ENCODE results near the gene FCGBP. TPM values are rescaled to one million over a fixed set of nuclear protein-coding genes. Genes with fewer than 3 reads are reported as not detected.

The FCGBP gene
- total RNA-seq (2022; extraction: Qiagen RNA extraction) = 0.45 to 1.2 TPM (median 0.91 TPM) in 5 replicates

DNA sequence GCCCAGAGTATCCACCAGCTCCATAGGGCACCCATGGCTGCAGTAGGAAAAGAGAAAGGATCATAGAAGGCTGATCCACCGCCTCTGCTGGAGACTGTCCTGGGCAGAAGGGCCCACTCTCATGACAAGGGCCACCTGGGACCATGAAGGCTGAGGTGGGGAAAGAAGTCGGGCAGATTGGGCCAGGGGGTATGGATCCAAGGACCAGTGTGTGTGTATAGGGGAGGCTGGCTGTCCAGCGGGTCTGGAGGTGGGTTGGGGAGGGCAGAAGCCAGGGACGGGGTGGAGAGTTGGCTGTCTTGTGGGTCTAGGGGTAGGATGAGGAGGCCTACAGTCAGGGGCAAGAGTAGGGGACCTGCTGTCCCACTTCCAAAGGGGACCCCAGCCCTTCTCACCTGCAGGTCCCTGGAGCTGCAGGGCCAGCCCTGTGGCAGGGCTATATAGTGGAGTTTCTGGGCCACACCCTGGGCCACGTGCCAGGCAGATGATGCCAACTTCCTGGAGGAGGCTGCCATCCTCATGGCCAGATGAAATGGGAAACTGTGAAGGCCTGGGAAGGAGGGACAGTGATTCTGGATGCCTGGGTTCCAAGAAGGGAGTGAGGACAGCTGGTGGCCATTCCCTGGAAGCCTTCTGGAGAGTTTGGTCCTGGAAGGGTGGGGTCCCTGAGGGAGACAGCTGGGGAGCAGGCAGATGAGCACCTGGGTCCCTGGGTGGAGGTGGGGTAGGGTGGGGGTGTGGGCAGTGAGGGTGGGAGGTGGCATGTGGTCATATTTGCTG, at the start of gene FCGBP:
TSS of gene FCGBP (minus strand) at position 51 of the 780 bp plus-strand sequence.

DNA sequence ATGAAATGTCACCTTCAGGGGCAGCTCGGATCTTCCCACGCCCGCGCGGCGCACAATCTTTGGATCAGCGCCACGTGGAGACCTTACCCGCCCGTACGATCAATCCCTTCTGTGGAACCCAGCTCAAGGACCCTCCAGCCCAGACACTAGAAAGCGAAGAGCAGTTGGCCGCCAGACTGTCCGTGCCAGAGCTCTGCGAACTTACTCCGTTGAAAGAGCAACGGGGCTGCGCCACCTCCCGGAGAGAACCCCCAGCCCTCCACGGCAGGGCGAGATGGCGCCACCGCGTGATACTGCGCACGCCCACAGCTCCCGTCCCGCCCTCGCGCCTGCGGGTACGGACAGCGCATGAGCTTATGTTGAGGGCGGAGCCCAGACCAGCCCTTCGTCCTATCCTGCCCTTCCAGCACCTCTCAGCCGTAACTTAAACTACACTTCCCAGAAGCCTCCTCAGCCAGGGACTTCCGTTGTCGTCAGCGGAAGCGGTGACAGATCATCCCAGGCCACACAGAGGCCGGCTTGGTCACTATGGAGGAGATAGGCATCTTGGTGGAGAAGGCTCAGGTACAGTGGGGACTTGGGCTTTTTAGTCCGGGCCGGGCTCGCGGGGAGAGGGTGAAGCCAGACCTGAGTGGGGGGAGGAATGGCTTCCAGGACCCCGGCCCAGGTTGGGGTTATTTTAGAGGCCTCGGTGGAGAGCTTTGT, 36.4 kb upstream of the FCGBP start, which contains the start of gene PSMC4:
TSS of gene PSMC4 (plus strand) at position 491 of the 705 bp plus-strand sequence. CDS start at position 529, 38 bp downstream.

Other genes with a start within 250 kb of the FCGBP start
- not detected in 5 replicates for gene LGALS14, start 230.2 kb downstream of the FCGBP start, total RNA-seq (2022; extraction: Qiagen RNA extraction)
- gene CLC, start 196.6 kb downstream of the FCGBP start, total RNA-seq (2022; extraction: Qiagen RNA extraction) = not detected in 5 replicates
- not detected in 5 replicates for gene LEUTX, start 155.8 kb downstream of the FCGBP start, total RNA-seq (2022; extraction: Qiagen RNA extraction)
- 19.2 to 25.4 TPM (median 24.6 TPM) in 5 replicates for gene DYRK1B, start 100.5 kb downstream of the FCGBP start, total RNA-seq (2022; extraction: Qiagen RNA extraction)
- gene FBL, start 88.3 kb downstream of the FCGBP start, total RNA-seq (2022; extraction: Qiagen RNA extraction) = 621 to 770 TPM (median 696 TPM) in 5 replicates
- 263 to 309 TPM (median 279 TPM) in 5 replicates for gene PSMC4, start 36.5 kb upstream of the FCGBP start, total RNA-seq (2022; extraction: Qiagen RNA extraction)
- gene ZNF546, start 62.4 kb upstream of the FCGBP start, total RNA-seq (2022; extraction: Qiagen RNA extraction) = 1.8 to 2.6 TPM (median 2.2 TPM) in 5 replicates
- gene ZNF780B, start 121.6 kb upstream of the FCGBP start, total RNA-seq (2022; extraction: Qiagen RNA extraction) = 6.1 to 8.4 TPM (median 6.4 TPM) in 5 replicates
- 26.9 to 30.7 TPM (median 27.5 TPM) in 5 replicates for gene ZNF780A, start 156.3 kb upstream of the FCGBP start, total RNA-seq (2022; extraction: Qiagen RNA extraction)

Measured in A549 treated with CORT108297 at 1 μM for 4 hours (cell line).